Measurements from ENCODE around the gene TIMM9.

DNA sequence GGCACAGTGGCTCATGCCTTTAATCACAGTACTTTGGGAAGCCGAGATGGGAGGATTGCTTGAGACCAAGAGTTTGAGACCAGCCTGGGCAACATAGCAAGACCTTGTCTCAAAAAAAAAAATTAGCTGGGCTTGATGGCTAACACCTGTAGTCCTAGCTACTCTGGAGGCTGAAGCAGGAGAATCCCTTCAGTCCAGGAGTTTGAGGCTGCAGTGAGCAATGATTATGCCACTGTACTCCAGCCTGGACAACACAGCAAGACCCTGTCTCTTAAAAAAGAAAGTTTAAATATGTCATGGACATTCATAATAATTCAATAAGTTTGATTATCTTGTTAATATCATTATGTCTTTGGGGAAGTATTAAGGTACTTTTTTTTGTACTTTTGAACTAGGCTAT lies 39.1 kb upstream of the TIMM9 start:
- TF ChIP-seq, protein P1, sequence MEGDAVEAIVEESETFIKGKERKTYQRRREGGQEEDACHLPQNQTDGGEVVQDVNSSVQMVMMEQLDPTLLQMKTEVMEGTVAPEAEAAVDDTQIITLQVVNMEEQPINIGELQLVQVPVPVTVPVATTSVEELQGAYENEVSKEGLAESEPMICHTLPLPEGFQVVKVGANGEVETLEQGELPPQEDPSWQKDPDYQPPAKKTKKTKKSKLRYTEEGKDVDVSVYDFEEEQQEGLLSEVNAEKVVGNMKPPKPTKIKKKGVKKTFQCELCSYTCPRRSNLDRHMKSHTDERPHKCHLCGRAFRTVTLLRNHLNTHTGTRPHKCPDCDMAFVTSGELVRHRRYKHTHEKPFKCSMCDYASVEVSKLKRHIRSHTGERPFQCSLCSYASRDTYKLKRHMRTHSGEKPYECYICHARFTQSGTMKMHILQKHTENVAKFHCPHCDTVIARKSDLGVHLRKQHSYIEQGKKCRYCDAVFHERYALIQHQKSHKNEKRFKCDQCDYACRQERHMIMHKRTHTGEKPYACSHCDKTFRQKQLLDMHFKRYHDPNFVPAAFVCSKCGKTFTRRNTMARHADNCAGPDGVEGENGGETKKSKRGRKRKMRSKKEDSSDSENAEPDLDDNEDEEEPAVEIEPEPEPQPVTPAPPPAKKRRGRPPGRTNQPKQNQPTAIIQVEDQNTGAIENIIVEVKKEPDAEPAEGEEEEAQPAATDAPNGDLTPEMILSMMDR (IDR thresholded peaks at IDR 0.05), result no peak
- TF ChIP-seq EP300 (IDR thresholded peaks at IDR 0.05), result no peak
- TF ChIP-seq POLR2A (IDR thresholded peaks at IDR 0.05), result no peak
